GM19238 (cell line): ENCODE results near the gene KRTAP10-7.
"Not testable (repeated sequence)": the region's sequence is repeated elsewhere in the genome, so short reads cannot be mapped to it uniquely, and the experiment has no call there.

Experiments used
- DNase-seq: peaks from one replicate; pipeline ENCODE4 v3.0.0; 2011; ENCODE audit warnings: low spot score; ENCODE audit not compliant: insufficient read length

The KRTAP10-7 gene

GRCh38 chr21:44600118-44600978 lies at the start of gene KRTAP10-7:
KRTAP10-7 (plus strand) TSS chr21:44600597; CDS start chr21:44600622, 25 bp downstream.
- not testable (repeated sequence) for DNase-seq

DNA sequence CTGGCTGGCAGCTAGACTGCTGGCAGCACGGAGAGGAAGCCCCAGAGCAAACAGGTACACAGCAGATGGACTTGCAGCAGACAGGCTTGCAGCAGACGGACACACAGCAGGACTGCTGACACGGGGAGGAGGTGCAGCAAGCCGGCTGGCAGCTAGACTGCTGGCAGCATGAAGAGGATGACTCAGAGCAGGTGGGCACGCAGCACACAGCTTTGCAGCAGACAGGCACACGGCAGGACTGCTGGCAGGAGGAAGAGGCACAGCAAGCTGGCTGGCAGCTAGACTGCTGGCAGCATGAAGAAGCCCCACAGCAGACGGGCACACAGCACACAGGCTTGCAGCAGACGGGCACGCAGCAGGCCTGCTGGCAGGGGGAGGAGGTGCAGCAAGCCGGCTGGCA lies 49.6 kb upstream of the KRTAP10-7 start:
- no peak for DNase-seq

DNA sequence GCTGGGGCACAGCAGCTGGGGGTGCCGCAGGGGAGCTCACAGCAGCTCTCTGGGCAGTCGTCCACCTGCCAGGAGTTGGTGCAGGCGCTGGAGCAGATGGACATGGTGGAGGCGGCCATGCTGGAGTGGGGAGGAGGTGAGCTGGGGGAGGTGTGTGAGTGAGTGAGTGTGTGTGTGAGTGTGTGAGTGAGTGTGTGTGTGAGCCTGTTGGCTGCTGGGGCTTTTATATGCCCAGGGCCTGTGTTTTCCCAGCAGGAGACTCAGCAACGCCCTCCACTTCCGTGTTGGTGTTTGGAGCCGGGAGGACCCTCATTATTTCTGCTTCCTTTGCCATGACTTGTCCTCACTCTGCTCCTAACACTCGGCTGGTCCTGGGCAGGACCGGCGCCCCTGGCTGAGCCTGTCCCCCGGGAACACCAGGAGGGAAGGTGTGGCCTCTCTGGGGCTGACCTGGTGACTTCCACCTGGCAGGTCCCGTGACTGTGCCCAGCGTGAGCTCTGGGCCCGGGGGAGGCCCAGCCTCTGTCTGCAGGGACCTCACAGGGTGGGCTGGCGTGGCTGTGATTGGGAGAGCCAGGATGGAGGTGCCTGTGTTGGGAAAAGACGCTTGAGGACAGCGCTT lies 48.9 kb upstream of the KRTAP10-7 start, which contains the start of gene KRTAP10-2:
KRTAP10-2 (minus strand) TSS at position 166 of the 622 bp plus-strand sequence; CDS start at position 119, 47 bp downstream.
- no peak for DNase-seq

DNA sequence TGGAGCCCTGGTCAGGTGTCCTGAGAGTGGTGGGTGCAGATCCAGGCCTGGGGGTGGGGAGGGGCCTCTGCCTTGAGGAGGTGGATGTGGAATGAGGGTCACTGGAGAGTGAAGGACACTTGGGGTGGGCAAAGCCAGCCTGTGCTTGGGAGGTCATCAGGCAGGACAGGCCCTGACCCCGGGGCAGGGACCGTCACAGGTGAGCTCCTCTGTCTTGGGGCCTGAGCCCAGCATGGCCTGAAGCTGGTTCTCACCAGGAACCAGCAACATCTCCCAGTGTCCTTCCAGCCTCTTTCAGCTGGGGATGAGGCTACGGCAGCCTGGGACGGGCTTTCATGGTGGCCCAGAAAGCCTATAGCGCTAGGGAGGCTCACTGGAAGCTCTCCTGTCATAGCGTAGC lies 48.3 kb upstream of the KRTAP10-7 start:
- no peak for DNase-seq

GRCh38 chr21:44552681-44553080 lies 47.7 kb upstream of the KRTAP10-7 start:
- DNase-seq = no peak

- DNase-seq = no peak
Measured at GRCh38 chr21:44555200-44555875, 45.1 kb upstream of the KRTAP10-7 start.

GRCh38 chr21:44556879-44557278 lies 43.5 kb upstream of the KRTAP10-7 start:
- DNase-seq = no peak

DNA sequence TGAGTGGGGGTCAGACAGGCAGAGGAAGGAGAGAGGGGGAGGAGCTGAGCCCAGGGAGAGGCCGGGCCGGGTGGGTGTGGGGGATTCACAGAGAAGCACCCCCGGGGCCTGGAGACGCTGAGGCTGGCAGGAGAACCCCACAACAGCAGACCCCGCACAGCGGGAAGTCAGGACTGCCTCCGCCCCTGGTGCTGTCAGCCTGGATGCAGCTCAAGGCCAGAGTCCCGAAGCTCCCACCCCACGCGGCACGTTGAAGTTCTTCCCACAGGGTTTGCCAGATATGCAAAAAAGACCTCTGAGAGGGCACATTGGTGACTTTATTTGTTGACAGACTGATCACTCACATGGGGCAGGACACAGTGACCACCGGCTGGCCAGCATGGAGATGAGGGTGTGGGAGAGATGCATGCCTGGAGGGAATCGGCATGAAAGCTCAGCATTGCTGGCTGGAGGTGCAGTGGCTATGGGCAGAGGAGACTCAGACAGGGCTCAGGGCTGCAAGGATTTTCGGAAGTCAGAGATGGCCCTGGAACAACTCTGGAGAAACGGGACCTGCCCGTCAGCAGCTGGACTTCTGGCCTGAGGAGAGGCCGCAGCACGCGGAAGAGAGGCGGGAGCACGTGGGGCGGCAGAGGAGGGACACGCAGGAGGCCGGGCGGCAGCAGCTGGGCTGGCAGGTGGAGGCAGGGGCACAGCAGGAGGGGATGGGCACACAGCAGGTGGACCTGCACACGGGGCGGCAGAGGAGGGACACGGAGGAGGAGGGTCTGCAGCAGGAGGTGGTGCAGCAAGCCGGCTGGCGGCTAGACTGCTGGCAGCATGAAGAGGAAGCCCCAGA lies 42.7 kb upstream of the KRTAP10-7 start:
- no peak for DNase-seq

- not testable (repeated sequence) for DNase-seq
Measured at GRCh38 chr21:44558329-44558675, 42.1 kb upstream of the KRTAP10-7 start.

GRCh38 chr21:44558695-44559094 lies 41.7 kb upstream of the KRTAP10-7 start, which contains the start of gene KRTAP10-3:
KRTAP10-3 (minus strand) TSS chr21:44558795; CDS start chr21:44558715, 80 bp downstream.
- DNase-seq = no peak

GRCh38 chr21:44564099-44564498 lies 36.3 kb upstream of the KRTAP10-7 start:
- DNase-seq = no peak

GRCh38 chr21:44564886-44565598 lies 35.4 kb upstream of the KRTAP10-7 start:
- no peak for DNase-seq

- DNase-seq = no peak
Measured at GRCh38 chr21:44566403-44566802, 34.0 kb upstream of the KRTAP10-7 start.

DNA sequence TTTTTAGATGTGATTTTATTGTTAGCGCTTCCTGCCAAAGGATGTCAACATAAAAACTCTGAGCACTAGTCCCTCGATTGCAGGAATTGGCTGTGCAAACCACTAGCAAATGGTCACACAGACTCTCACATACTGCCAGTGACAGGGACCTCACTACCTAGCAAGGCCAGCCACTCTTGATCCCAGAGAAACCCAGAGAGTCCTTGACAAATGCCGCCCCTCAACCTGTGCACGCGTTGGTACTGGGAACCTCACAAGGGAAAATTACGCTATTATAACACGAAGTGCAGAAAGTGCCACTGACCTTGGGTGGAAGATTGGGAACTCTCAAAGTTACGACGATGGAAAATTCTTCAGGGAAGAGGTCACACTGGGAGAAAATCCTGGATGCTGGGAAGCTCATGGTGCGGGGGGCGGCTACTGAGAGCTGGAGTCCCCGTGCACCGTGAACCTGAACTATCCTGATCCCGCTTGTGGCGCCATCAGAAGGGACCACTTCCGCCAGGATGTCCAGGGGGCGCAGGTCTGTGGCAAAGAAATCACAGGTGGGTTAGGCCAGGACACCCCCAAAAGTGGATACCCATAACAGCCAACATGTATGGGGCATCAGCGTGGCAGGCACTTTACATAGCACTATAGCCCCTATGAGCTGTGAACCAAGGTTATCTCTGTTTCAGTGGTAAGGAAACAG lies 32.8 kb upstream of the KRTAP10-7 start:
- DNase-seq = no peak

DNA sequence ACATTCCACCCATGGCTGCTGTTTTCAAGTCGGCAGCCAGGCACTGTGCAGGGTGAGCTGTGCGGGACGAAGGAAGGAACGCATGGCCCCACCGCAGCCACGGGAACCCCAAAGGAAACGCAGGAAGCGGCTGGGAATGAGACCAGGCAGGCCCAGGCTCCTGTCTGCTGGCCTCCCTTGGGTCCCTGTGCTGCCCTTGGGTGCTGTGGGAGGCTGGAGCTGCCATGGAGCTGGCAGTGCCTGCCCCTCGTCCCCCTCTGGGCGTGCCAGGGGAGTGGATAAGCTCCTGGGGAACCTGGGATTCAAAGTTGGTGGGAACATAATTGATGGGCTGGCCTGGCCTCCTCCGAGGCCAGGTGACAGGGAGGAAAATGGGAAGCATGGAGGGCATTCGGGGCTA lies 32.1 kb upstream of the KRTAP10-7 start:
- no peak for DNase-seq

- DNase-seq = no peak
Measured at GRCh38 chr21:44568667-44569556, 31.5 kb upstream of the KRTAP10-7 start.

GRCh38 chr21:44569861-44570517 lies 30.4 kb upstream of the KRTAP10-7 start:
- DNase-seq = no peak

- no peak for DNase-seq
Measured at GRCh38 chr21:44571296-44571695, 29.1 kb upstream of the KRTAP10-7 start.
